GM18520 (cell line): ENCODE results near the gene TSHZ2.
"Not testable (repeated sequence)": the region's sequence is repeated elsewhere in the genome, so short reads cannot be mapped to it uniquely, and the experiment has no call there.

Source experiments
- ATAC-seq: cut with Tn5 transposase; IDR thresholded peaks from one replicate; pipeline ENCODE4 v1.9.1; 2021; ENCODE audit not compliant: unreplicated experiment

The TSHZ2 gene

GRCh38 chr20:53521421-53521820 is 549.3 kb downstream of the TSHZ2 start:
- ATAC-seq, result not testable (repeated sequence)

- no peak for ATAC-seq
Measured at GRCh38 chr20:53522026-53522425, 549.9 kb downstream of the TSHZ2 start.

GRCh38 chr20:53522696-53523095 is 550.5 kb downstream of the TSHZ2 start:
- ATAC-seq, result no peak

- not testable (repeated sequence) for ATAC-seq
Measured at GRCh38 chr20:53523615-53524014, 551.5 kb downstream of the TSHZ2 start.

GRCh38 chr20:53524589-53525312 is 552.6 kb downstream of the TSHZ2 start:
- no peak for ATAC-seq

GRCh38 chr20:53527196-53527595 is 555.0 kb downstream of the TSHZ2 start:
- no peak for ATAC-seq

- ATAC-seq, result no peak
Measured at GRCh38 chr20:53529658-53530057, 557.5 kb downstream of the TSHZ2 start.

GRCh38 chr20:53530440-53530839 is 558.3 kb downstream of the TSHZ2 start:
- no peak for ATAC-seq

GRCh38 chr20:53532654-53533312 is 560.6 kb downstream of the TSHZ2 start:
- ATAC-seq, result not testable (repeated sequence)

- no peak for ATAC-seq
Measured at GRCh38 chr20:53533500-53533899, 561.3 kb downstream of the TSHZ2 start.

GRCh38 chr20:53534037-53534436 is 561.9 kb downstream of the TSHZ2 start:
- no peak for ATAC-seq

- ATAC-seq, result no peak
Measured at GRCh38 chr20:53535878-53536277, 563.7 kb downstream of the TSHZ2 start.

GRCh38 chr20:53536382-53536781 is 564.2 kb downstream of the TSHZ2 start:
- not testable (repeated sequence) for ATAC-seq

GRCh38 chr20:53539516-53539915 is 567.4 kb downstream of the TSHZ2 start:
- no peak for ATAC-seq
